GM12878 (cell line): ENCODE results near the gene BTF3. TPM values are rescaled to one million over a fixed set of nuclear protein-coding genes. Genes with fewer than 3 reads are reported as not detected.

Source experiments
- ATAC-seq: fragments of 200-7000 bp; cut with Tn5 transposase; 3 replicates; pipeline ENCODE4 v1.9.1; 2020; ENCODE audit warnings: mild to moderate bottlenecking, moderate library complexity
- BruUV-seq: library from RNA; stranded (reverse); fragments of 400-500 nt; replicated peaks from 2 replicates; lab custom pipeline; 2021; lab: Mats Ljungman, UMichigan
- CTCF ChIA-PET: fragments of 300-600 bp; sonication (Branson Sonifier 250); formaldehyde crosslinking; extraction: SDS; loops from one replicate; lab custom pipeline; 2021; ENCODE audit warnings: inconsistent platforms; lab: Yijun Ruan, JAX
- POLR2A ChIA-PET: fragments of 350-600 bp; formaldehyde crosslinking; extraction: SDS; loops from one replicate; lab custom pipeline; 2021; ENCODE audit warnings: inconsistent platforms; lab: Charles Lee
- RAD21 ChIA-PET: fragments of 300-600 bp; sonication (Branson Sonifier 250); formaldehyde crosslinking; loops from one replicate; lab custom pipeline; 2023; ENCODE audit warnings: antibody characterized with exemption; ENCODE audit not compliant: unreplicated experiment; lab: Charles Lee
- SMC1A ChIA-PET: fragments of 300-600 bp; sonication (Branson Sonifier 250); formaldehyde crosslinking; loops from one replicate; lab custom pipeline; 2023; ENCODE audit not compliant: unreplicated experiment, uncharacterized antibody; lab: Charles Lee
- DNase-seq: peaks from one replicate; pipeline ENCODE4 v3.0.0-alpha.2; 2011; ENCODE audit warnings: low read depth, low spot score
- FAIRE-seq: peaks from 3 replicates; lab custom pipeline; 2011; peaks lifted over from hg19 to GRCh38; lab: Jason Lieb, UNC
- H2AFZ ChIP-seq: 2 replicates; pipeline ENCODE4 v1.6.0; 2011; ENCODE audit warnings: low read depth, low read length, control low read depth; ENCODE audit not compliant: control insufficient read depth
- H3K27ac ChIP-seq: 2 replicates; pipeline ENCODE4 v1.5.1; 2011; ENCODE audit warnings: control low read depth; ENCODE audit not compliant: control insufficient read depth, insufficient read depth
- H3K27me3 ChIP-seq, 2 experiments: replicated peaks in 1 of 2; 2 replicates each; pipeline versions ENCODE4 v1.6.0 to v1.6.1; 2011; ENCODE audit warnings: low read length in 1 of 2; ENCODE audit not compliant: control insufficient read depth in 2 of 2, insufficient read depth in 2 of 2
- H3K36me3 ChIP-seq, 2 experiments: 2 replicates each; pipeline ENCODE4 v1.5.1; 2011; ENCODE audit warnings: low read length in 1 of 2; ENCODE audit not compliant: control insufficient read depth in 2 of 2, insufficient read depth in 2 of 2
- H3K4me1 ChIP-seq: 2 replicates; pipeline ENCODE4 v1.6.1; 2011; ENCODE audit warnings: mild to moderate bottlenecking, low read length, moderate library complexity, mixed read lengths; ENCODE audit not compliant: control insufficient read depth, insufficient read depth
- H3K4me2 ChIP-seq: 2 replicates; pipeline ENCODE4 v1.6.0; 2011; ENCODE audit warnings: control low read depth; ENCODE audit not compliant: control insufficient read depth, insufficient read depth
- H3K4me3 ChIP-seq: fragments of 200-600 bp; sonication (generic); 2 replicates; pipeline ENCODE4 v1.5.1; 2016
- H3K79me2 ChIP-seq: 2 replicates; pipeline ENCODE4 v1.6.0; 2011; ENCODE audit warnings: low read length; ENCODE audit not compliant: control insufficient read depth, insufficient read depth
- H3K9ac ChIP-seq: 2 replicates; pipeline ENCODE4 v1.8.0; 2011; ENCODE audit warnings: low read length, control low read depth, mixed read lengths; ENCODE audit not compliant: control insufficient read depth, insufficient read depth
- H3K9me3 ChIP-seq: replicated peaks from 3 replicates; pipeline ENCODE4 v1.5.1; 2011; ENCODE audit warnings: mild to moderate bottlenecking, low read length; ENCODE audit not compliant: control insufficient read depth, insufficient read depth
- H4K20me1 ChIP-seq: 2 replicates; pipeline ENCODE4 v1.6.0; 2011; ENCODE audit not compliant: control insufficient read depth, insufficient read depth
- BMI1 ChIP-seq: fragments of 450-650 bp; IDR thresholded peaks from 2 replicates; pipeline ENCODE4 v1.6.1; 2016; ENCODE audit warnings: mild to moderate bottlenecking, moderate library complexity, borderline replicate concordance
- CHD1 ChIP-seq: IDR thresholded peaks from 2 replicates; pipeline ENCODE4 v1.6.1; 2012; ENCODE audit warnings: low read depth, low read length, improper control_type of control experiment
- DPF2 ChIP-seq: fragments of 450-650 bp; IDR thresholded peaks from 2 replicates; pipeline ENCODE4 v1.6.1; 2017; ENCODE audit warnings: mild to moderate bottlenecking
- EP300 ChIP-seq, 2 experiments: fragments of 150-350 bp in 1 of 2; IDR thresholded peaks; 2 replicates each; pipeline ENCODE4 v1.6.1; 2011 to 2012; ENCODE audit warnings: low read depth in 2 of 2, low read length in 2 of 2, borderline replicate concordance in 1 of 2, improper control_type of control experiment in 1 of 2, inconsistent platforms in 1 of 2; ENCODE audit not compliant: control insufficient read depth in 1 of 2
- GATAD2B ChIP-seq: fragments of 450-650 bp; conservative IDR thresholded peaks from 2 replicates; pipeline ENCODE4 v1.6.1; 2017; ENCODE audit warnings: low read depth, mild to moderate bottlenecking, moderate library complexity
- KAT2A ChIP-seq: conservative IDR thresholded peaks from 2 replicates; pipeline ENCODE4 v1.6.1; 2011; ENCODE audit warnings: low read depth, low read length; ENCODE audit not compliant: control insufficient read depth
- MAX ChIP-seq: IDR thresholded peaks from 2 replicates; pipeline ENCODE4 v1.6.1; 2012; ENCODE audit warnings: low read depth, low read length, improper control_type of control experiment
- MTA2 ChIP-seq: fragments of 450-650 bp; IDR thresholded peaks from 2 replicates; pipeline ENCODE4 v1.6.1; 2016; ENCODE audit warnings: low read depth, mild to moderate bottlenecking, moderate library complexity
- NBN ChIP-seq: fragments of 450-650 bp; IDR thresholded peaks from 2 replicates; pipeline ENCODE4 v1.6.1; 2016
- NFXL1 ChIP-seq: fragments of 450-650 bp; IDR thresholded peaks from 2 replicates; pipeline ENCODE4 v1.6.1; 2017; ENCODE audit warnings: antibody characterized with exemption, mild to moderate bottlenecking, borderline replicate concordance
- PBX3 ChIP-seq: IDR thresholded peaks from 2 replicates; pipeline ENCODE4 v1.6.1; 2011; ENCODE audit warnings: mild to moderate bottlenecking, low read depth, low read length, moderate library complexity; ENCODE audit not compliant: insufficient replicate concordance
- RBBP5 ChIP-seq: fragments of 200-600 bp; sonication (generic); conservative IDR thresholded peaks from 2 replicates; pipeline ENCODE4 v1.6.1; 2016
- RELA ChIP-seq: fragments of 450-650 bp; IDR thresholded peaks from 2 replicates; pipeline ENCODE4 v1.8.0; 2014; ENCODE audit warnings: borderline replicate concordance; ENCODE audit not compliant: partially characterized antibody
- STAT3 ChIP-seq: IDR thresholded peaks from 2 replicates; pipeline ENCODE4 v1.6.1; 2011; ENCODE audit warnings: low read depth, low read length, improper control_type of control experiment
- TBL1XR1 ChIP-seq: IDR thresholded peaks from 2 replicates; pipeline ENCODE4 v1.6.1; 2012; ENCODE audit warnings: low read depth, low read length, improper control_type of control experiment
- USF1 ChIP-seq: IDR thresholded peaks from 2 replicates; pipeline ENCODE4 v1.6.1; 2011; ENCODE audit warnings: borderline replicate concordance, low read depth, mild to moderate bottlenecking, moderate library complexity, mixed read lengths, low read length; ENCODE audit not compliant: insufficient read depth; ENCODE audit errors: extremely low read length
- WGBS: methylation state at CpG from one replicate; pipeline ENCODE4 v1.1.6; 2016; ENCODE audit warnings: low lambda C conversion rate; ENCODE audit not compliant: insufficient replicate concordance, insufficient coverage; ENCODE audit errors: missing lambda C conversion rate; 5-methylcytosine and 5-hydroxymethylcytosine counted together
- in situ Hi-C: fragments of 300-500 bp; cut with MboI; formaldehyde crosslinking; loops from 9 replicates; pipeline ENCODE4 v1.14.3; 2018; ENCODE audit warnings: mixed read lengths
- intact Hi-C: fragments of 100-400 bp; cut with micrococcal nuclease; formaldehyde crosslinking; loops from one replicate; pipeline ENCODE4 v1.14.2; 2022; ENCODE audit not compliant: unreplicated experiment
- polyA plus RNA-seq, 11 experiments: library from polyadenylated mRNA; depleted of rRNA in 4 of 11; unstranded in 6 of 11; stranded (reverse) in 5 of 11; fragments of >200 nt; fragmentation: Nextera tagmentation in 4 of 11; fragmentation: Illumina TruSeq in 1 of 11; extraction: Ambion mirVana in 4 of 11; extraction: Trizol in 1 of 11; gene quantifications; 1 replicate in 1 of 11; 2 replicates in 10 of 11; pipeline versions ENCODE4 v1.2.1 to v1.2.3, GENCODE V29; 2011 to 2016; ENCODE audit warnings: inconsistent platforms in 2 of 11, missing spikeins in 2 of 11, low read depth in 1 of 11
- total RNA-seq, 4 experiments: library from RNA; depleted of rRNA in 3 of 4; stranded (reverse); fragments of >200 nt in 3 of 4; fragmentation: Illumina TruSeq in 1 of 4; extraction: Trizol in 1 of 4; gene quantifications; 2 replicates each; pipeline versions ENCODE4 v1.2.1 to v1.2.3, GENCODE V29; 2013 to 2021

Gene BTF3
- total and polyA plus RNA-seq, 10 of the 15 experiments (the other 5 are each of a cell fraction or from before 2014, with no cell fraction given), result 492 to 1,650 (median 904) TPM

DNA sequence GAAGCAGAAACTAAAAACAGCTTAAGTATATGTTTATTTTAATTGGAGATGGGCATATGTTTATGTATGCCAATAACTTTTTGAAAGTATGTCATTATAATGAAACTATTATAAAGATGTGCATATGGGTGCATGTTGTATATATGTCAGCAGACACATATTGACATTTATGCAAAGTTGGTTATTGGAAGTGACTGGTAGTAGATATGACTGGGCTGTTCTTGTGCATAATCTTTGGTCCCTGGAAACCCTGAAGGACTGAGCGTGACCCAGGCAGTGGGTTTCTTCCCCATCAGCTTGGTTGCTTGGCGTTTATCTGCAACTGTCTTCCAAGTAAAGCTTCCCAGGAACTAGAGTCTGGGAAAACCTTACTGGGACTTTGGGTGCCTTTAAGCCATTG is 41.5 kb downstream of the BTF3 start:
- 3% methylated on average over 2 of the region's 2 CpGs for WGBS
- Histone ChIP-seq H3K79me2 (no peaks in the 10 kb centered on the region), H3K4me3 (no peak overlapping the region), H4K20me1 (no peaks in the 10 kb centered on the region), H3K4me1 (no peaks in the 10 kb centered on the region), H3K27me3 (no peaks in the 10 kb centered on the region), H3K4me2 (no peak overlapping the region), H3K9ac (no peak overlapping the region), H2AFZ (no peak overlapping the region), H3K36me3 (no peaks in the 10 kb centered on the region), H3K9me3 (no peaks in the 10 kb centered on the region), H3K27ac (no peak overlapping the region)
- ChIA-PET CTCF (interaction anchor here (8.1 kb wide), 1 partner anchor 20 kb away, joined by 139 read pairs; no protein-coding TSS in a partner anchor), RAD21 (no interaction called here), POLR2A (interaction anchor here (0.7 kb wide), 1 partner anchor 1808 kb away, joined by 3 read pairs; no protein-coding TSS in a partner anchor), SMC1A (interaction anchor here (1.1 kb wide), 1 partner anchor 23 kb away, joined by 3 read pairs; no protein-coding TSS in a partner anchor)
- no peak for DNase-seq
- intact Hi-C loops (no loop called here), in situ Hi-C loops (no loop called here)
- FAIRE-seq, result no peak
- no TSS peak for BruUV-seq
- ATAC-seq, result no peak
- no peak for TF ChIP-seq MAX
- TF ChIP-seq EP300 (IDR thresholded peaks at IDR 0.05; ENCODE audit: borderline replicate concordance in 1 of 2, control insufficient read depth in 1 of 2, low read depth in 2 of 2, low read length in 2 of 2), result no peak
- no peak for TF ChIP-seq NFXL1
- no peak for TF ChIP-seq NBN
- TF ChIP-seq BMI1, result no peak
- TF ChIP-seq RBBP5, result no peak
- TF ChIP-seq MTA2, result no peak
- no peak for TF ChIP-seq KAT2A
- no peak for TF ChIP-seq RELA
- TF ChIP-seq USF1, result no peak
- TF ChIP-seq STAT3, result no peak
- no peak for TF ChIP-seq TBL1XR1
- no peak for TF ChIP-seq CHD1
- no peak for TF ChIP-seq GATAD2B
- TF ChIP-seq PBX3, result no peak
- TF ChIP-seq DPF2, result no peak
